GM12892 (cell line): ENCODE measurements around the gene CCDC57.

Experiments used
- POLR2A ChIP-seq: IDR thresholded peaks from 2 replicates; pipeline ENCODE4 v1.6.1; 2011; ENCODE audit warnings: low read depth, low read length, control low read depth
- POLR2AphosphoS5 ChIP-seq: IDR thresholded peaks from 2 replicates; pipeline ENCODE4 v1.6.1; 2011; ENCODE audit warnings: low read depth, low read length, control low read depth
- TAF1 ChIP-seq: IDR thresholded peaks from 2 replicates; pipeline ENCODE4 v1.6.1; 2011; ENCODE audit warnings: low read depth, mild to moderate bottlenecking, control low read depth, low read length, borderline replicate concordance

GRCh38 chr17:82078433-82078832, 134.2 kb downstream of the CCDC57 start:
- TF ChIP-seq POLR2AphosphoS5 (no peak), TAF1 (no peak), POLR2A (no peak)
